ENCODE measurements around the gene NOD1.

The NOD1 gene

GRCh38 chr7:30448461-30449189 is 30.0 kb downstream of the NOD1 start (continued):
- TF ChIP-seq CREB5 (CRISPR knock-in tag; IDR thresholded peaks at IDR 0.05; ENCODE audit: low read depth) (no peak), TOX (CRISPR knock-in tag; IDR thresholded peaks at IDR 0.05; ENCODE audit: borderline replicate concordance) (no peak), ESRRG (CRISPR knock-in tag; IDR thresholded peaks at IDR 0.05) (no peak), TCF4 (CRISPR knock-in tag; IDR thresholded peaks at IDR 0.05; ENCODE audit: borderline replicate concordance) (no peak)

GRCh38 chr7:30447466-30447865 is 31.1 kb downstream of the NOD1 start:
- ATAC-seq, result no peak
- TF ChIP-seq ZFP30 (CRISPR knock-in tag; IDR thresholded peaks at IDR 0.05) (no peak), ZFP3 (CRISPR knock-in tag; IDR thresholded peaks at IDR 0.05) (no peak), POU6F1 (CRISPR knock-in tag; IDR thresholded peaks at IDR 0.05; ENCODE audit: borderline replicate concordance, low read depth) (no peak), RARB (CRISPR knock-in tag; IDR thresholded peaks at IDR 0.05) (no peak), ZC3H10 (CRISPR knock-in tag; IDR thresholded peaks at IDR 0.05) (no peak), TOX (CRISPR knock-in tag; IDR thresholded peaks at IDR 0.05; ENCODE audit: borderline replicate concordance) (no peak), ZNF565 (CRISPR knock-in tag; conservative IDR thresholded peaks at IDR 0.05; ENCODE audit: low read depth) (no peak), TCF4 (CRISPR knock-in tag; IDR thresholded peaks at IDR 0.05; ENCODE audit: borderline replicate concordance) (no peak), CSDC2 (CRISPR knock-in tag; IDR thresholded peaks at IDR 0.05) (no peak), ARNTL (CRISPR knock-in tag; IDR thresholded peaks at IDR 0.05; ENCODE audit: borderline replicate concordance, low read depth) (no peak), ESRRG (CRISPR knock-in tag; IDR thresholded peaks at IDR 0.05) (no peak), CREB5 (CRISPR knock-in tag; IDR thresholded peaks at IDR 0.05; ENCODE audit: low read depth) (no peak), SNAI2 (CRISPR knock-in tag; IDR thresholded peaks at IDR 0.05) (no peak), PATZ1 (CRISPR knock-in tag; IDR thresholded peaks at IDR 0.05; ENCODE audit: borderline replicate concordance) (no peak)

GRCh38 chr7:30446266-30446665 is 32.3 kb downstream of the NOD1 start:
- ATAC-seq, result no peak

GRCh38 chr7:30445770-30446169 is 32.8 kb downstream of the NOD1 start:
- TF ChIP-seq ISL1 (CRISPR knock-in tag; IDR thresholded peaks at IDR 0.05) (no peak), ESRRG (CRISPR knock-in tag; IDR thresholded peaks at IDR 0.05) (no peak), PATZ1 (CRISPR knock-in tag; IDR thresholded peaks at IDR 0.05; ENCODE audit: borderline replicate concordance) (no peak), CSDC2 (CRISPR knock-in tag; IDR thresholded peaks at IDR 0.05) (no peak), ZC3H10 (CRISPR knock-in tag; IDR thresholded peaks at IDR 0.05) (no peak), ZNF8 (CRISPR knock-in tag; IDR thresholded peaks at IDR 0.05) (no peak), ARNTL (CRISPR knock-in tag; IDR thresholded peaks at IDR 0.05; ENCODE audit: borderline replicate concordance, low read depth) (no peak), ZFP30 (CRISPR knock-in tag; IDR thresholded peaks at IDR 0.05) (no peak), TCF4 (CRISPR knock-in tag; IDR thresholded peaks at IDR 0.05; ENCODE audit: borderline replicate concordance) (no peak), ZFP3 (CRISPR knock-in tag; IDR thresholded peaks at IDR 0.05) (no peak), PPARA (CRISPR knock-in tag; IDR thresholded peaks at IDR 0.05; ENCODE audit: borderline replicate concordance) (no peak), ZNF565 (CRISPR knock-in tag; conservative IDR thresholded peaks at IDR 0.05; ENCODE audit: low read depth) (no peak), RARB (CRISPR knock-in tag; IDR thresholded peaks at IDR 0.05) (no peak), OSR1 (CRISPR knock-in tag; IDR thresholded peaks at IDR 0.05) (no peak), BACH2 (CRISPR knock-in tag; IDR thresholded peaks at IDR 0.05; ENCODE audit: borderline replicate concordance) (no peak), SNAI2 (CRISPR knock-in tag; IDR thresholded peaks at IDR 0.05) (no peak), POU6F1 (CRISPR knock-in tag; IDR thresholded peaks at IDR 0.05; ENCODE audit: borderline replicate concordance, low read depth) (no peak), CSRNP3 (CRISPR knock-in tag; IDR thresholded peaks at IDR 0.05) (no peak), ZNF70 (CRISPR knock-in tag; IDR thresholded peaks at IDR 0.05) (no peak)
- no peak; the same call in 2 of the 3 replicates for ATAC-seq

More at GRCh38 chr7:30446266-30446665, 32.3 kb downstream of the NOD1 start:
- TF ChIP-seq PPARA (CRISPR knock-in tag; IDR thresholded peaks at IDR 0.05; ENCODE audit: borderline replicate concordance) (no peak), CSDC2 (CRISPR knock-in tag; IDR thresholded peaks at IDR 0.05) (no peak), ARNTL (CRISPR knock-in tag; IDR thresholded peaks at IDR 0.05; ENCODE audit: borderline replicate concordance, low read depth) (no peak), TOX (CRISPR knock-in tag; IDR thresholded peaks at IDR 0.05; ENCODE audit: borderline replicate concordance) (no peak)
